ENCODE measurements around the gene NXPE3. TPM values are rescaled to one million over a fixed set of nuclear protein-coding genes. Genes with fewer than 3 reads are reported as not detected.

The NXPE3 gene
- total RNA-seq, 1 experiment from 2014 or later: 3.9 TPM

DNA sequence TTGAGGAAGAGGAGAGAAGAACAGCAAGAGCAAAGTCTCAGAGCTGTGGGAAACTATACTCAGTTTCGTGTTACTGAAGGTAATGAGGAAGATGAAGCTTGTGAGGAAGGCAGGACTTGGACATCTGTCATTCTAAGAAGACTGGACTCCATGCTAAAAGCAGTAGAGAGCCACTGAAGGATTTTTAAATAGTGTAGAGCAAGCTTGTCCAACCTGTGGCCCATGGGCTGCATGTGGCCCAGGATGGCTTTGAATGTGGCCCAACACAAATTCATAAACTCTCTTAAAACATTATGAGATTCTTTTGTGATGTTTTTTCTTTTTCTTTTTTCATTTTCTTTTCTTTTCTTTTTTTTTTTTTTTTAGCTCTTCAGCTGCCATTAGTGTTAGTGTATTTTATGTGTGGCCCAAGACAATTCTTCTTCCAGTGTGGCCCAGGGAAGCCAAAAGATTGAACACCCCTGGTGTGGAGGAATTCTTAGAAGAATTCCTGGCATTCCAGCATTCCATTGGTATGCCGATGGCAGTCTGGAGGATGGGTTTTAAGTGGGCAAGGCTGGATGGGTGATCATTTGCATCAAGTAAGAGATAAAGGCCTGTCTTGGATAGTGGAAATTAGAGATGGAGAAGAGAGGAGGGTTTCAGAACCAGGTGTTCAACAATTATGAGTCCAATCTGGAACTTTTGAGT is 63.4 kb downstream of the NXPE3 start:
- no peaks in the 10 kb centered on the region for H3K27me3 Mint-ChIP-seq (ENCODE audit: insufficient read depth, unreplicated experiment)
- POLR2A ChIA-PET: interaction anchor here (1.6 kb wide), 1 partner anchor 15 kb away, joined by 11 read pairs; no protein-coding TSS in a partner anchor
- intact Hi-C loops (cut with micrococcal nuclease): no loop called here
- no peak overlapping the region for H3K27ac Mint-ChIP-seq (ENCODE audit: low read depth, unreplicated experiment)
- TF ChIP-seq, protein P1, sequence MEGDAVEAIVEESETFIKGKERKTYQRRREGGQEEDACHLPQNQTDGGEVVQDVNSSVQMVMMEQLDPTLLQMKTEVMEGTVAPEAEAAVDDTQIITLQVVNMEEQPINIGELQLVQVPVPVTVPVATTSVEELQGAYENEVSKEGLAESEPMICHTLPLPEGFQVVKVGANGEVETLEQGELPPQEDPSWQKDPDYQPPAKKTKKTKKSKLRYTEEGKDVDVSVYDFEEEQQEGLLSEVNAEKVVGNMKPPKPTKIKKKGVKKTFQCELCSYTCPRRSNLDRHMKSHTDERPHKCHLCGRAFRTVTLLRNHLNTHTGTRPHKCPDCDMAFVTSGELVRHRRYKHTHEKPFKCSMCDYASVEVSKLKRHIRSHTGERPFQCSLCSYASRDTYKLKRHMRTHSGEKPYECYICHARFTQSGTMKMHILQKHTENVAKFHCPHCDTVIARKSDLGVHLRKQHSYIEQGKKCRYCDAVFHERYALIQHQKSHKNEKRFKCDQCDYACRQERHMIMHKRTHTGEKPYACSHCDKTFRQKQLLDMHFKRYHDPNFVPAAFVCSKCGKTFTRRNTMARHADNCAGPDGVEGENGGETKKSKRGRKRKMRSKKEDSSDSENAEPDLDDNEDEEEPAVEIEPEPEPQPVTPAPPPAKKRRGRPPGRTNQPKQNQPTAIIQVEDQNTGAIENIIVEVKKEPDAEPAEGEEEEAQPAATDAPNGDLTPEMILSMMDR (IDR thresholded peaks at IDR 0.05; ENCODE audit: unreplicated experiment): no peak
- CTCF ChIA-PET: interaction anchor here (0.6 to 1.5 kb wide), 2 partner anchors 39 to 383 kb away, joined by 3 to 4 read pairs; no protein-coding TSS in a partner anchor
- H3K4me1 Mint-ChIP-seq (ENCODE audit: insufficient read depth, unreplicated experiment): peaks cover 14% of the 10 kb centered on the region
- no peak for DNase-seq (ENCODE audit: unreplicated experiment)
- no TSS peak for BruUV-seq (replicated peaks)
- H3K36me3 Mint-ChIP-seq (ENCODE audit: insufficient read depth, unreplicated experiment): peaks cover 5% of the 10 kb centered on the region
- H3K4me3 Mint-ChIP-seq (ENCODE audit: unreplicated experiment): no peak overlapping the region
- H3K9me3 Mint-ChIP-seq (ENCODE audit: unreplicated experiment): peaks cover 7% of the 10 kb centered on the region

DNA sequence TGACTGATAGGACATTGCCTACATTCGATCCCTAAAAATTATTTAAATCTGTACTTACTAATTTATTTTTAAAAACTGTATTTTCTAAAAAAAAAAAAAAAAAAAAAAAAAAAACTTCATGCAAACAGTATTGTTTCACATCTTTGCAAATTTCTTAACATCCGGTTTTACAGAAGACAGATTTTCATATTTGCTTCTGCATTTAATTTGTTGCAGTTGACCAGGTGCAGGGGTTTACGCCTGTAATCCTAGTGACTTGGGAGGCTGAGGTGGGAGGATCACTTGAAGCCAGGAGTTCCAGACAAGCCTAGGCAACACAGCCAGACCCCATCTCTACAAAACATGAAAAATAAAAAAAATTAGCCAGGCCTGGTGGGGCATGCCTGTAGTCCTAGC is 63.9 kb downstream of the NXPE3 start:
- Mint-ChIP-seq H3K27me3 (ENCODE audit: insufficient read depth, unreplicated experiment) (no peaks in the 10 kb centered on the region), H3K36me3 (ENCODE audit: insufficient read depth, unreplicated experiment) (peaks cover 5% of the 10 kb centered on the region), H3K4me1 (ENCODE audit: insufficient read depth, unreplicated experiment) (peaks cover 14% of the 10 kb centered on the region), H3K9me3 (ENCODE audit: unreplicated experiment) (peaks cover 7% of the 10 kb centered on the region), H3K27ac (ENCODE audit: low read depth, unreplicated experiment) (no peak overlapping the region), H3K4me3 (ENCODE audit: unreplicated experiment) (no peak overlapping the region)
- no TSS peak for BruUV-seq (replicated peaks)
- TF ChIP-seq, protein P1 (IDR thresholded peaks at IDR 0.05; ENCODE audit: unreplicated experiment): no peak
- POLR2A ChIA-PET: no interaction called here
- CTCF ChIA-PET: no interaction called here
- intact Hi-C loops (cut with micrococcal nuclease): no loop called here
- DNase-seq (ENCODE audit: unreplicated experiment): no peak

DNA sequence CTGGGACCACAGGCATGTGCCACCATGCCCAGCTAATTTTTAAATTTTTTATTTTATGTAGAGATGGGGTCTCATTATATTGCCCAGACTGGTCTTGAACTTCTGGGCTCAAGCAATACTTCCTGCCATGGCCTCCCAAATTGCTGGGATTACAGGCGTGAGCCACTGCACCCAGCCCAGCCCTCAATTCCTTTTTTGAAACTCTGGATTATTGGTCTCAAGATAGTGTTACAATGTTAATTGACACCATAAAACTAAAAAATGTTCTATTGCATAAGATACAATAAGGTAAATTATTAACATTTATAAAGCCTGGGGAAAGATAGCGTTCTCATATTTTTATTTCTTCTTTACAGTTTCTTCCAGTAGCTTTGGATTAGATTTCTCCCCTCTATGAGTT is 66.4 kb downstream of the NXPE3 start:
- TF ChIP-seq, protein P1 (IDR thresholded peaks at IDR 0.05; ENCODE audit: unreplicated experiment): no peak
- Mint-ChIP-seq H3K36me3 (ENCODE audit: insufficient read depth, unreplicated experiment) (peaks cover 14% of the 10 kb centered on the region), H3K4me1 (ENCODE audit: insufficient read depth, unreplicated experiment) (peaks cover 21% of the 10 kb centered on the region), H3K27me3 (ENCODE audit: insufficient read depth, unreplicated experiment) (no peaks in the 10 kb centered on the region), H3K9me3 (ENCODE audit: unreplicated experiment) (peaks cover 7% of the 10 kb centered on the region), H3K4me3 (ENCODE audit: unreplicated experiment) (no peak overlapping the region), H3K27ac (ENCODE audit: low read depth, unreplicated experiment) (no peak overlapping the region)
- ChIA-PET POLR2A (interaction anchor here (0.6 kb wide), 1 partner anchor 361 kb away, joined by 3 read pairs; no protein-coding TSS in a partner anchor), CTCF (interaction anchor here (0.9 kb wide), 1 partner anchor 35 kb away, joined by 3 read pairs; no protein-coding TSS in a partner anchor)
- intact Hi-C loops (cut with micrococcal nuclease): no loop called here
- DNase-seq (ENCODE audit: unreplicated experiment): no peak
- BruUV-seq (replicated peaks): no TSS peak

DNA sequence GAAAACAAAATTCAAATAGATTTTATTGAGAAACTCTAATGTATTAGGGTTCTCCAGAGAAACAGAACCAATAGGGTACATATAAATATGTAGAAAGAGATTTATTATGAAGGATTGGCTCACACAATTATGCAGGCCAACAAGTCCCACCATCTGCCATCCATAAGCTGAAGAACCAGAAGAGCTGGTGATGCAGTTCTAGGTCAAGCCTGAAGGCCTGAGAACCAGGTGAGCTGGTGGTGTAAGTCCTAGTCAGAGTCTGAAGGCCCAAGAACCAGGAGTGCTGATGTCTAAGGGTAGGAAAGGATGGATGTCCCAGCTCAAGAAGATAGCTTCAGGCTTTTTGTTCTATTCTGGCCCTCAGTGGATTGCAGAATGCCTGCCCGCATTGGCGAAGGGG is 67.7 kb downstream of the NXPE3 start:
- Mint-ChIP-seq H3K9me3 (ENCODE audit: unreplicated experiment) (peaks cover 6% of the 10 kb centered on the region), H3K27ac (ENCODE audit: low read depth, unreplicated experiment) (no peak overlapping the region), H3K27me3 (ENCODE audit: insufficient read depth, unreplicated experiment) (no peaks in the 10 kb centered on the region), H3K4me3 (ENCODE audit: unreplicated experiment) (no peak overlapping the region), H3K36me3 (ENCODE audit: insufficient read depth, unreplicated experiment) (peaks cover 24% of the 10 kb centered on the region), H3K4me1 (ENCODE audit: insufficient read depth, unreplicated experiment) (peaks cover 28% of the 10 kb centered on the region)
- ChIA-PET CTCF (no interaction called here), POLR2A (interaction anchor here (4.4 kb wide), 1 partner anchor 18 kb away, joined by 121 read pairs; no protein-coding TSS in a partner anchor)
- no TSS peak for BruUV-seq (replicated peaks)
- TF ChIP-seq, protein P1 (IDR thresholded peaks at IDR 0.05; ENCODE audit: unreplicated experiment): no peak
- no peak for DNase-seq (ENCODE audit: unreplicated experiment)
- intact Hi-C loops (cut with micrococcal nuclease): no loop called here
